Calu3 (cell line): ENCODE results near the gene OR10AG1. TPM values are rescaled to one million over a fixed set of nuclear protein-coding genes. Genes with fewer than 3 reads are reported as not detected.

ENCODE experiments used
- Bru-seq: library from RNA; stranded (reverse); fragments of 400-500 nt; gene quantifications from one replicate; lab custom pipeline; 2021; lab: Mats Ljungman, UMichigan
- BruChase-seq, 2 experiments: library from RNA; stranded (reverse); fragments of 400-500 nt; gene quantifications; one replicate each; lab custom pipeline; 2021; lab: Mats Ljungman, UMichigan
- BruUV-seq: library from RNA; stranded (reverse); fragments of 400-500 nt; replicated peaks from 2 replicates; lab custom pipeline; 2021; lab: Mats Ljungman, UMichigan
- CTCF ChIA-PET: fragments of 300-600 bp; sonication (Branson Sonifier 250); formaldehyde crosslinking; loops from one replicate; lab custom pipeline; 2022; ENCODE audit warnings: antibody characterized with exemption; lab: Charles Lee
- DNase-seq: peaks from one replicate; pipeline ENCODE4 v3.0.0; 2022
- H3K27ac Mint-ChIP-seq: one replicate; pipeline ENCODE4 v1.8.0; 2022; ENCODE audit warnings: mixed read lengths; ENCODE audit not compliant: unreplicated experiment
- H3K27me3 Mint-ChIP-seq: one replicate; pipeline ENCODE4 v1.8.0; 2022; ENCODE audit warnings: mixed read lengths; ENCODE audit not compliant: unreplicated experiment
- H3K36me3 Mint-ChIP-seq: one replicate; pipeline ENCODE4 v1.8.0; 2022; ENCODE audit warnings: mild to moderate bottlenecking, moderate library complexity, mixed read lengths; ENCODE audit not compliant: insufficient read depth, unreplicated experiment
- H3K4me1 Mint-ChIP-seq: one replicate; pipeline ENCODE4 v1.8.0; 2022; ENCODE audit warnings: mild to moderate bottlenecking, low read depth, mixed read lengths; ENCODE audit not compliant: unreplicated experiment
- H3K4me3 Mint-ChIP-seq: one replicate; pipeline ENCODE4 v1.8.0; 2022; ENCODE audit warnings: mild to moderate bottlenecking, low read depth, moderate library complexity, mixed read lengths; ENCODE audit not compliant: unreplicated experiment
- H3K9me3 Mint-ChIP-seq: one replicate; pipeline ENCODE4 v1.8.0; 2022; ENCODE audit warnings: low read depth, mixed read lengths; ENCODE audit not compliant: unreplicated experiment
- CTCF ChIP-seq: fragments of 200-600 bp; IDR thresholded peaks from one replicate; pipeline ENCODE4 v1.8.0; 2022; ENCODE audit warnings: antibody characterized with exemption; ENCODE audit not compliant: unreplicated experiment
- intact Hi-C: fragments of 100-400 bp; cut with micrococcal nuclease; formaldehyde crosslinking; loops from one replicate; pipeline ENCODE4 v1.10.0; 2022; ENCODE audit not compliant: unreplicated experiment
- long read RNA-seq: library from polyadenylated mRNA; stranded (forward); transcript quantifications from one replicate; pipeline ENCODE4 v2.0.0, GENCODE V29; 2022
- total RNA-seq: library from RNA; stranded (reverse); gene quantifications from 2 replicates; pipeline ENCODE4 v1.2.3, GENCODE V29; 2022

OR10AG1 gene
- total RNA-seq (not detected in 2 replicates), Bru-seq, nascent RNA (not detected), BruChase-seq, experiment 1, labeled RNA remaining after a 6-hour chase (not detected), BruChase-seq, experiment 2, labeled RNA remaining after a 2-hour chase (not detected)
- long read RNA-seq, result 0 reads

- peaks cover 18% of the 10 kb centered on the region for H3K9me3 Mint-ChIP-seq
- BruUV-seq, result no TSS peak
- no peak within 1 kb of the TSS for H3K4me3 Mint-ChIP-seq
- no peaks in the 10 kb centered on the region for H3K4me1 Mint-ChIP-seq
- CTCF ChIA-PET, result no interaction called here
- intact Hi-C loops, result no loop called here
- no peaks in the 10 kb centered on the region for H3K27me3 Mint-ChIP-seq
- no peaks in the 10 kb centered on the region for H3K36me3 Mint-ChIP-seq
- no peak for TF ChIP-seq CTCF
- no peak within 1 kb of the TSS for H3K27ac Mint-ChIP-seq
- DNase-seq, result no peak
Observed at GRCh38 chr11:55969845-55970244, at the start of gene OR10AG1. TSS of gene OR10AG1 (minus strand) at chr11:55969945. CDS start at chr11:55969907, 38 bp downstream.

- Mint-ChIP-seq H3K4me3 (no peak overlapping the region), H3K4me1 (no peaks in the 10 kb centered on the region), H3K27me3 (no peaks in the 10 kb centered on the region), H3K36me3 (no peaks in the 10 kb centered on the region), H3K9me3 (peaks cover 12% of the 10 kb centered on the region), H3K27ac (no peak overlapping the region)
- TF ChIP-seq CTCF, result no peak
- DNase-seq, result no peak
- BruUV-seq, result no TSS peak
- CTCF ChIA-PET, result no interaction called here
- intact Hi-C loops, result no loop called here
Observed at GRCh38 chr11:56013805-56014204, 44.1 kb upstream of the OR10AG1 start.

GRCh38 chr11:56010716-56011115, 41.0 kb upstream of the OR10AG1 start:
- no peak overlapping the region for H3K27ac Mint-ChIP-seq
- H3K4me1 Mint-ChIP-seq, result no peaks in the 10 kb centered on the region
- no peaks in the 10 kb centered on the region for H3K27me3 Mint-ChIP-seq
- no TSS peak for BruUV-seq
- H3K36me3 Mint-ChIP-seq, result no peaks in the 10 kb centered on the region
- CTCF ChIA-PET, result no interaction called here
- no peak for TF ChIP-seq CTCF
- H3K4me3 Mint-ChIP-seq, result no peak overlapping the region
- peaks cover 9% of the 10 kb centered on the region for H3K9me3 Mint-ChIP-seq
- intact Hi-C loops, result no loop called here
- no peak for DNase-seq

GRCh38 chr11:55994525-55994924, 24.8 kb upstream of the OR10AG1 start, which contains the start of gene OR5F1:
TSS of gene OR5F1 (minus strand) at chr11:55994625. CDS start at chr11:55994625, 0 bp downstream.
- peaks cover 14% of the 10 kb centered on the region for H3K9me3 Mint-ChIP-seq
- H3K4me3 Mint-ChIP-seq, result no peak within 1 kb of the TSS
- no TSS peak for BruUV-seq
- no peaks in the 10 kb centered on the region for H3K4me1 Mint-ChIP-seq
- H3K36me3 Mint-ChIP-seq, result no peaks in the 10 kb centered on the region
- no peak within 1 kb of the TSS for H3K27ac Mint-ChIP-seq
- intact Hi-C loops, result no loop called here
- DNase-seq, result no peak
- TF ChIP-seq CTCF, result no peak
- H3K27me3 Mint-ChIP-seq, result no peaks in the 10 kb centered on the region
- CTCF ChIA-PET, result no interaction called here
